Measurements from ENCODE around the gene ISM1.

DNA sequence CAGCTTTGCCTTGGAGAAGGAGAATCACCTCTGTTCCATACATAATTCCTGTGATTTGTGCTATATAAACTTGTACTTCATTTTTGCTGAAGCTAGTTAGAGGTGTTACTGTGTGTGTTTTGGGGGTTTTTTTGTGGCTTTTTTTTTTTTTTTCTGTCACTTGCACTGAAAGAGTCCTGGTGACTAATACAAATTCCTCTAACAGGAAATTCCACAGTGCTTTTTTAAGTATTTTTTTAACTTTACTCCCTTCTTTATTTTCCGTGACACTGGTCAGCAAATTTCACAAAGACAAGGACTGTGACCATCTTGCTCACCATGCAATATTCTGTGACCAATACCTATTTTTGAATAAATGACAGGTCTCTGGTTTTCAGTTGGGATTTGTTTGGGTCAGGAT, 110.5 kb downstream of the ISM1 start:
- TF ChIP-seq CTCF (IDR thresholded peaks at IDR 0.05) (no peak), POLR2A (IDR thresholded peaks at IDR 0.05) (no peak)
